Spleen (tissue), 7 donors: ENCODE results near the gene DAB1.

ENCODE experiments used
- CTCF ChIP-seq, 11 experiments: fragments of 200-600 bp in 7 of 11; fragments of 450-650 bp in 4 of 11; sonication (generic) in 4 of 11; IDR thresholded peaks in 8 of 11; conservative IDR thresholded peaks in 3 of 11; 1 replicate in 7 of 11; 2 replicates in 4 of 11; pipeline versions ENCODE4 v1.4.0 to v1.8.0; 2016 to 2021; ENCODE audit warnings: antibody characterized with exemption in 11 of 11, inconsistent platforms in 4 of 11, mild to moderate bottlenecking in 1 of 11
- POLR2AphosphoS5 ChIP-seq, 3 donors: sonication (generic); formaldehyde crosslinking; IDR thresholded peaks; one replicate each; pipeline ENCODE4 v1.5.1; 2017; ENCODE audit warnings: antibody characterized with exemption in 3 of 3
- donor health status: DM: no; HTN: no; CAD: no; lungs with moderate emphysema.
- donor health status: DM: no; HTN: no; CAD: no.
- donor health status: DM: no; HTN: no; CAD: no.

GRCh38 chr1:57270927-57271698 is 152.7 kb downstream of the DAB1 start:
- TF ChIP-seq CTCF (IDR thresholded peaks at IDR 0.05 in 8 of 11, conservative IDR thresholded peaks at IDR 0.05 in 3 of 11), result no peak
- no peak for TF ChIP-seq POLR2AphosphoS5 (IDR thresholded peaks at IDR 0.05)
